SK-N-SH treated with all-trans-retinoic acid at 6 μM for 48 hours (cell line): ENCODE measurements around the gene ZNF511.

Experiments
- ATAC-seq: fragments of 200-7000 bp; cut with Tn5 transposase; 3 replicates; pipeline ENCODE4 v1.9.1; 2020; ENCODE audit warnings: mild to moderate bottlenecking, moderate library complexity
- BACH2 ChIP-seq: fragments of 250-450 bp; sonication (Bioruptor Pico); IDR thresholded peaks from 2 replicates; pipeline ENCODE4 v1.9.0; 2021; ENCODE audit warnings: mild to moderate bottlenecking, borderline replicate concordance
- CSDC2 ChIP-seq: fragments of 250-450 bp; sonication (Bioruptor Pico); IDR thresholded peaks from 2 replicates; pipeline ENCODE4 v1.5.0; 2020; ENCODE audit warnings: mild to moderate bottlenecking, moderate library complexity
- ISL1 ChIP-seq: fragments of 250-450 bp; sonication (Bioruptor Pico); IDR thresholded peaks from 2 replicates; pipeline ENCODE4 v2.1.2; 2022; ENCODE audit warnings: mild to moderate bottlenecking, moderate library complexity
- OSR1 ChIP-seq: fragments of 250-450 bp; sonication (Bioruptor Pico); IDR thresholded peaks from 2 replicates; pipeline ENCODE4 v1.8.0; 2022; ENCODE audit warnings: moderate library complexity, mild to moderate bottlenecking, inconsistent platforms
- PPARA ChIP-seq: fragments of 250-450 bp; sonication (Bioruptor Pico); IDR thresholded peaks from 2 replicates; pipeline ENCODE4 v1.5.0; 2020; ENCODE audit warnings: mild to moderate bottlenecking, borderline replicate concordance
- RARB ChIP-seq: fragments of 250-450 bp; sonication (Bioruptor Pico); IDR thresholded peaks from 2 replicates; pipeline ENCODE4 v1.8.0; 2021; ENCODE audit warnings: mild to moderate bottlenecking, moderate library complexity
- SNAI2 ChIP-seq: fragments of 250-450 bp; sonication (Bioruptor Pico); IDR thresholded peaks from 2 replicates; pipeline ENCODE4 v1.5.0; 2020; ENCODE audit warnings: mild to moderate bottlenecking, moderate library complexity
- TCF4 ChIP-seq: fragments of 250-450 bp; sonication (Bioruptor Pico); IDR thresholded peaks from 2 replicates; pipeline ENCODE4 v1.8.0; 2021; ENCODE audit warnings: mild to moderate bottlenecking, moderate library complexity, borderline replicate concordance
- TOX ChIP-seq: fragments of 250-450 bp; sonication (Bioruptor Pico); IDR thresholded peaks from 2 replicates; pipeline ENCODE4 v1.8.0; 2021; ENCODE audit warnings: mild to moderate bottlenecking, moderate library complexity, borderline replicate concordance
- ZC3H10 ChIP-seq: fragments of 250-450 bp; sonication (Bioruptor Pico); IDR thresholded peaks from 2 replicates; pipeline ENCODE4 v1.5.1; 2021; ENCODE audit warnings: mild to moderate bottlenecking, moderate library complexity
- ZFP3 ChIP-seq: fragments of 250-450 bp; sonication (Bioruptor Pico); IDR thresholded peaks from 2 replicates; pipeline ENCODE4 v1.5.0; 2020; ENCODE audit warnings: mild to moderate bottlenecking, moderate library complexity
- ZFP30 ChIP-seq: fragments of 450-650 bp; formaldehyde crosslinking; IDR thresholded peaks from 2 replicates; pipeline ENCODE4 v1.5.0; 2022; ENCODE audit warnings: mild to moderate bottlenecking, moderate library complexity
- ZNF565 ChIP-seq: fragments of 450-650 bp; formaldehyde crosslinking; conservative IDR thresholded peaks from 2 replicates; pipeline ENCODE4 v1.5.0; 2020; ENCODE audit warnings: low read depth, mild to moderate bottlenecking, moderate library complexity
- TF ChIP-seq, protein P1 (sequence below): fragments of 250-450 bp; sonication (Bioruptor Pico); IDR thresholded peaks from 2 replicates; pipeline ENCODE4 v1.8.0; 2020; ENCODE audit warnings: mild to moderate bottlenecking, moderate library complexity, borderline replicate concordance
- TF ChIP-seq, protein P2 (sequence below): fragments of 250-450 bp; sonication (Bioruptor Pico); IDR thresholded peaks from 2 replicates; pipeline ENCODE4 v1.5.1; 2020; ENCODE audit warnings: low read depth, mild to moderate bottlenecking, moderate library complexity
- TF ChIP-seq, protein P3 (sequence below): fragments of 250-450 bp; sonication (Bioruptor Pico); IDR thresholded peaks from 2 replicates; pipeline ENCODE4 v1.5.0; 2020; ENCODE audit warnings: mild to moderate bottlenecking, moderate library complexity
- TF ChIP-seq, protein P4 (sequence below): fragments of 250-450 bp; sonication (Bioruptor Pico); IDR thresholded peaks from 2 replicates; pipeline ENCODE4 v1.8.0; 2021; ENCODE audit warnings: low read depth, mild to moderate bottlenecking, moderate library complexity, borderline replicate concordance

ZNF511 gene

DNA sequence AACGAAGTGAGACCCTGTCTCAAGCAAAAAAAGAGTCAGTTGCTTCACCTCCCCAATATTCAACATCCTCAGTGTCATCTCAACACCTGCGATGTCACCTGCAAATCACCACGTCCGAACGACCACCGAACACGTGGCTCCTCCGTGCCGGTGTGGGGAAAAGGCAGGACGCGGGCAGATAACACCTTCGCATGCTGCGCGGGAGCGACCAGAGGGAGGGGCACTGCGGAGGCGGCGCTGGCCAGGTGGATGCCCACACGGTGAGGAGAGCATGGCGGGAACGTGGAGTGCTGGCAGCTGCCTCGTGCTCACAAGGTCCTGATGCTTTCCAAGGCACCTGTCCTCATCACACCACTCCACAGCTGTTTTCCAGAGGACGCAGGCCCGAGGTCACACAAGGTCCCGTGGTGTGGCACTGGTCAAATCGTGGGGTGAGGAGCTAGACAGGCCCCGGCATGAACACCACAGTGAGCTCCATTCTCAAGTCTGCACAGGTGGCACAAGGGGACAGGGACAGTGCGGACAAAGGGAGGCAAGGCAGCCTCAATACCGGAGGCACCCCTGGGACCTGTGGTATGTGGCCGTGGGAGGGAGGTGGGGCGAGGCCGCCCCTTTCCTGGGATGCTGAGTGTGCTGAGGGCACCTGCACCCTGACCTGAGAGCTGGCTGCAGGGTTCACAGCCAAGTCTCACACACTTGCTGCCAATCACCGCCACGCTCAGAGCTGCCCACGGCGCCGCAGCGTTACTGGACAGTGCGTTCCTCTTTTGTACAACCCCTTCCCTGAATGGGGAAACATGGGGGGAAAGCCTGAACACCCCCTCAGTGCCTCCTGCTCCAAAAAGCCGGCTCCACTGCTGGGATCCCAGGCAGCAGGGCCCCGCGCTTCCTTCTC, 13.0 kb upstream of the ZNF511 start (continued):
- TF ChIP-seq, protein P1, sequence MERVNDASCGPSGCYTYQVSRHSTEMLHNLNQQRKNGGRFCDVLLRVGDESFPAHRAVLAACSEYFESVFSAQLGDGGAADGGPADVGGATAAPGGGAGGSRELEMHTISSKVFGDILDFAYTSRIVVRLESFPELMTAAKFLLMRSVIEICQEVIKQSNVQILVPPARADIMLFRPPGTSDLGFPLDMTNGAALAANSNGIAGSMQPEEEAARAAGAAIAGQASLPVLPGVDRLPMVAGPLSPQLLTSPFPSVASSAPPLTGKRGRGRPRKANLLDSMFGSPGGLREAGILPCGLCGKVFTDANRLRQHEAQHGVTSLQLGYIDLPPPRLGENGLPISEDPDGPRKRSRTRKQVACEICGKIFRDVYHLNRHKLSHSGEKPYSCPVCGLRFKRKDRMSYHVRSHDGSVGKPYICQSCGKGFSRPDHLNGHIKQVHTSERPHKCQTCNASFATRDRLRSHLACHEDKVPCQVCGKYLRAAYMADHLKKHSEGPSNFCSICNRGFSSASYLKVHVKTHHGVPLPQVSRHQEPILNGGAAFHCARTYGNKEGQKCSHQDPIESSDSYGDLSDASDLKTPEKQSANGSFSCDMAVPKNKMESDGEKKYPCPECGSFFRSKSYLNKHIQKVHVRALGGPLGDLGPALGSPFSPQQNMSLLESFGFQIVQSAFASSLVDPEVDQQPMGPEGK (CRISPR knock-in tag), result no peak
- TF ChIP-seq BACH2 (CRISPR knock-in tag) (no peak), ZC3H10 (CRISPR knock-in tag) (no peak), ISL1 (CRISPR knock-in tag) (no peak), OSR1 (CRISPR knock-in tag) (no peak), ZFP3 (no peak), CSDC2 (CRISPR knock-in tag) (no peak)

DNA sequence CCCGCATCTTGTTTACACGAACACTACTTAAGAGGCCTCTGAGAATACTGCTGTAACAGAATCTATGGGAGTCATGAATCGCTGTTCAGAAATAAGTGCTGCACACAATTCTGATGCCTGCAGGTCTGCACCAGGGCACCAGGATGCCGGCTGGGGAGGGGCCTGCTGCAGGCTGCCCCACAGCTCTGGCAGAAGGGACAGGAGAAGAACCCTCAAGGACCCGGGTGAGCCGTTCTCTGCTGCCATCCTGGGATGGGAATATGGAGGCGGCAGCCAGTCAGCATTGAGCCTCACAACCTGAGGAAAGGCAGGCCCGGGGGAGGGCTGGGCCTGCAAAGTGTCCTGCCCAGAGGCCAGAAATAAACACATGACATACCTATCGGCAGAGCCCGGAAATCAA, 11.2 kb upstream of the ZNF511 start:
- ATAC-seq, result no peak
- TF ChIP-seq ISL1 (CRISPR knock-in tag) (no peak), PPARA (CRISPR knock-in tag) (no peak)
- TF ChIP-seq, protein P2, sequence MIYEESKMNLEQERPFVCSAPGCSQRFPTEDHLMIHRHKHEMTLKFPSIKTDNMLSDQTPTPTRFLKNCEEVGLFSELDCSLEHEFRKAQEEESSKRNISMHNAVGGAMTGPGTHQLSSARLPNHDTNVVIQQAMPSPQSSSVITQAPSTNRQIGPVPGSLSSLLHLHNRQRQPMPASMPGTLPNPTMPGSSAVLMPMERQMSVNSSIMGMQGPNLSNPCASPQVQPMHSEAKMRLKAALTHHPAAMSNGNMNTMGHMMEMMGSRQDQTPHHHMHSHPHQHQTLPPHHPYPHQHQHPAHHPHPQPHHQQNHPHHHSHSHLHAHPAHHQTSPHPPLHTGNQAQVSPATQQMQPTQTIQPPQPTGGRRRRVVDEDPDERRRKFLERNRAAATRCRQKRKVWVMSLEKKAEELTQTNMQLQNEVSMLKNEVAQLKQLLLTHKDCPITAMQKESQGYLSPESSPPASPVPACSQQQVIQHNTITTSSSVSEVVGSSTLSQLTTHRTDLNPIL (CRISPR knock-in tag), result no peak

DNA sequence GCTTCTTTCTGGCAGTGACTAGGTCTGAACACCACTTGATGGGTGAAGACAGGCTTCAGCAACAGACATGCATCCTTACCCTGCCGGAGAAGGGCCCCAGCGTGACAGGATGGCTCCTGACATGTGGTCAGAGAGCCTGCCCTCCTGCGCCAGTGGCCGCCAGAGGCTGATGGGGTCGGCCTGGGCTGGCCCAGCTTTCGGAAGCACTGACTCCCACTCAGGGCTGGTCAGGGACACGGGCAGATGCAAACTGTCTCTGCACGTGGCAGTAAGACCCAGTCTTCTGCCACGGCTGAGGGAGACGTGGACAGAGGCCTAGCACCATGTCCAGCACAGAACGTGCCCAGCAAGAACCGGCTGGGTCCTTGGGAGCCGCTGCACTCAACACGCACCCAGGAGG, 10.2 kb upstream of the ZNF511 start:
- TF ChIP-seq, protein P2 (CRISPR knock-in tag), result no peak
- TF ChIP-seq ZFP30 (CRISPR knock-in tag) (no peak), ZNF565 (no peak), CSDC2 (CRISPR knock-in tag) (no peak), TOX (CRISPR knock-in tag) (no peak)
- ATAC-seq, result no peak

DNA sequence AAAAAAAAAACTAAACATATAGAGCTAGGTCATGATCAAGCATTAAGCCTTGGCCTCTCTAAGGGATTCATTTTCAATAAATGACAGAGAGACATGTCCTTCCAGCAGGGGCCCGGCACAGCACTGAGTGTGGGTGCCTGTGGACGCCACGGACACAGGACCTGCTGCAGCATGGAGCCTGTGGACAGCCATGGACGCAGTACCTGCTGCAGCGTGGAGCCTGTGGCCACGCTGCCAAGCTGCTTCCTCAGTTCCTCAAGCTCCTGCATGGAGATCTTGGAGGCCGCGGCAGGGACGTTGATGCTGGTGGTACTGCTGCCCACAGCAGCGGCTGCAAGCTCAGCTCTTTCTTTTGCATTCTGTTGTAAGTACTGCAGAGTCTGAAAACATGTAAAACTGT, 9.5 kb upstream of the ZNF511 start:
- no peak for TF ChIP-seq RARB
- TF ChIP-seq PPARA (CRISPR knock-in tag), result no peak
- TF ChIP-seq ISL1 (CRISPR knock-in tag), result no peak
- TF ChIP-seq, protein P1 (CRISPR knock-in tag), result no peak
- TF ChIP-seq, all 23 proteins: peak for 0
- ATAC-seq, result no peak

DNA sequence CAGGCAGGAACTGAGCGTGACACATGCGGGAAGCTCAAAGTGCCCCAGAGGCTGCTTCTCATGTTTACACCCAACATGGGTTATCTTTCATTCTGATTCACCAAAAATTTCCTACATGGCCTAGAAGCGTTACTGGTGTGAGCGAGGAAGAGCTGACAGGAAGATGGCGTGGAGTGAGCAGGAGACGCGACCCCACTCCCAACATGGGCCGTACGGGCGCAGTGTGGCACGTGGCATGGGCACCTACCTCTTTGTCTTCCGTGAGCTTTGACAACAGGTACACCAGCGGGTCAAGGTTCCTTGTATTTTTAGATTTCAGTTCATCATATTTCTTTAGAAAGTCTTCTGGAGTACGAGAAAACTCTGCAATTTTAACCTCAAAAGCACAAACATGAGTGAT, 9.0 kb upstream of the ZNF511 start:
- TF ChIP-seq, protein P3, sequence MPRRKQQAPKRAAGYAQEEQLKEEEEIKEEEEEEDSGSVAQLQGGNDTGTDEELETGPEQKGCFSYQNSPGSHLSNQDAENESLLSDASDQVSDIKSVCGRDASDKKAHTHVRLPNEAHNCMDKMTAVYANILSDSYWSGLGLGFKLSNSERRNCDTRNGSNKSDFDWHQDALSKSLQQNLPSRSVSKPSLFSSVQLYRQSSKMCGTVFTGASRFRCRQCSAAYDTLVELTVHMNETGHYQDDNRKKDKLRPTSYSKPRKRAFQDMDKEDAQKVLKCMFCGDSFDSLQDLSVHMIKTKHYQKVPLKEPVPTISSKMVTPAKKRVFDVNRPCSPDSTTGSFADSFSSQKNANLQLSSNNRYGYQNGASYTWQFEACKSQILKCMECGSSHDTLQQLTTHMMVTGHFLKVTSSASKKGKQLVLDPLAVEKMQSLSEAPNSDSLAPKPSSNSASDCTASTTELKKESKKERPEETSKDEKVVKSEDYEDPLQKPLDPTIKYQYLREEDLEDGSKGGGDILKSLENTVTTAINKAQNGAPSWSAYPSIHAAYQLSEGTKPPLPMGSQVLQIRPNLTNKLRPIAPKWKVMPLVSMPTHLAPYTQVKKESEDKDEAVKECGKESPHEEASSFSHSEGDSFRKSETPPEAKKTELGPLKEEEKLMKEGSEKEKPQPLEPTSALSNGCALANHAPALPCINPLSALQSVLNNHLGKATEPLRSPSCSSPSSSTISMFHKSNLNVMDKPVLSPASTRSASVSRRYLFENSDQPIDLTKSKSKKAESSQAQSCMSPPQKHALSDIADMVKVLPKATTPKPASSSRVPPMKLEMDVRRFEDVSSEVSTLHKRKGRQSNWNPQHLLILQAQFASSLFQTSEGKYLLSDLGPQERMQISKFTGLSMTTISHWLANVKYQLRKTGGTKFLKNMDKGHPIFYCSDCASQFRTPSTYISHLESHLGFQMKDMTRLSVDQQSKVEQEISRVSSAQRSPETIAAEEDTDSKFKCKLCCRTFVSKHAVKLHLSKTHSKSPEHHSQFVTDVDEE (CRISPR knock-in tag), result no peak
- TF ChIP-seq, protein P1 (CRISPR knock-in tag), result no peak
- TF ChIP-seq TCF4 (CRISPR knock-in tag) (no peak), SNAI2 (no peak), ZC3H10 (CRISPR knock-in tag) (no peak), TOX (CRISPR knock-in tag) (no peak), ZFP3 (no peak)
- TF ChIP-seq, protein P4, sequence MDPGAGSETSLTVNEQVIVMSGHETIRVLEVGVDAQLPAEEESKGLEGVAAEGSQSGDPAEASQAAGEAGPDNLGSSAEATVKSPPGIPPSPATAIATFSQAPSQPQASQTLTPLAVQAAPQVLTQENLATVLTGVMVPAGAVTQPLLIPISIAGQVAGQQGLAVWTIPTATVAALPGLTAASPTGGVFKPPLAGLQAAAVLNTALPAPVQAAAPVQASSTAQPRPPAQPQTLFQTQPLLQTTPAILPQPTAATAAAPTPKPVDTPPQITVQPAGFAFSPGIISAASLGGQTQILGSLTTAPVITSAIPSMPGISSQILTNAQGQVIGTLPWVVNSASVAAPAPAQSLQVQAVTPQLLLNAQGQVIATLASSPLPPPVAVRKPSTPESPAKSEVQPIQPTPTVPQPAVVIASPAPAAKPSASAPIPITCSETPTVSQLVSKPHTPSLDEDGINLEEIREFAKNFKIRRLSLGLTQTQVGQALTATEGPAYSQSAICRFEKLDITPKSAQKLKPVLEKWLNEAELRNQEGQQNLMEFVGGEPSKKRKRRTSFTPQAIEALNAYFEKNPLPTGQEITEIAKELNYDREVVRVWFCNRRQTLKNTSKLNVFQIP (CRISPR knock-in tag), result no peak
- TF ChIP-seq, all 23 proteins: peak for 0
- ATAC-seq, result no peak
